NCI-H2196 (cell line): ENCODE results near the gene EPB41L5.
A peak's percentile ranks its signal among the peaks of the same experiment; 100 is the strongest.

Experiments used
- DNase-seq: peaks from one replicate; lab custom pipeline; 2025; ENCODE audit not compliant: unreplicated experiment; lab: John Stamatoyannopoulos, UW

The EPB41L5 gene

DNA sequence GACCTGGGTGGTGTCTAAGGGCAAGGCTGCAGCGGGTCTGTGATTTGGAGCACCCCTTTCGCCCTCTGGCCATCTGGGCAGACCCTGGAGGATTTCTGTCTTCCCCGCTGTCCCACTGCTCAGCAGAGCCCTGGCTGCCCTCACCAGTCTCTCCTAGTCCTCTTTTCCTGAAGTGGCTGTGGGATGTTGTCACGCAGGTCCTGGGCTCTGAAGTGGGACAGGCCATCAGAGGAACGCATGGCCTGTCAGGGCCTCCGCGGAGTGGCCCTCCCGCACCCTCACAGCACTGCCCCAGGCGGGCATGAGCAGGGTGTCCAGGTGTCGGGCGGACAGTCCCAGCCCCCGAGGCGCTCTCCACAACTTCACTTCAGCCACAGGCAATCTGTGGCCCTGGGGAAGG, 211.4 kb downstream of the EPB41L5 start:
- DNase-seq: no peak

DNA sequence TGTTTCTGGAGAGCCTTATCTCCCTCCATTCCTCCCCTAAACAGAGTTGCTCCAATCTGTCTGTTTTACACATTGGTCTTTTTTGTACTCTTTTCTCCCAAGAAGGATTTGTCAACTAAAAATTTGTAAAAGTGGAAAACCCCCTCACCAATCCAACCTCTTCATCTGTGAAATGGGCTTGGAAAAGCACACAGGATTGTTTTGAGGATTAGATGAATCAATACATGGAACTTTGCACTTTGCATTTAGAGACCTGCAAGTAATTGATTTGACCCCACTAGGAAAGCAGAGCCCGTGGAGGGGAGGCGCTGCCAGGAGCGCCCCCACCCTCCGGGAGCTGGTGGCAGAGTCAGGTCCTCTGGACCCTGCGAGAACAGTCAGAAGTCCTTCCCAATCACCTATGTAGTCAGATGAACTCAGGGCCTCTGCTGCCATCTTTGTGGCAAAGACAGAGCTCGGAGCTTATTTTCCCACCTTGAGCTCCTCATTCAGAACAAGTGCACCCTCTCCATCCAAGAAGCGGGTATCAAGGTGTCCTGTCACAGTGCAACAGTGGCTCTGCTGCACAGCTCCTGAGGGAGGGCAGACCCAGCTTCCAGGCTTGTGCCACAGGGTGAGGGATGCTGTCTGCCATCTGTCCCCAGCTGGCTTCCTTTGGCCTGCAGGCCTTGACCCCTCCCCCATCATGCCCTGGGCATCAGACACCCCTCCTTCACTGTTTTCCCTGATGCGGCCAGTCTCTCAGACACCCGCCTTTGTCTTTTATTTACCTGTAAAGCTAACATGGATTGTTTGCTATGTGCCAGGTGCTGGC, 212.1 kb downstream of the EPB41L5 start:
- peak; percentile 77 for DNase-seq

DNA sequence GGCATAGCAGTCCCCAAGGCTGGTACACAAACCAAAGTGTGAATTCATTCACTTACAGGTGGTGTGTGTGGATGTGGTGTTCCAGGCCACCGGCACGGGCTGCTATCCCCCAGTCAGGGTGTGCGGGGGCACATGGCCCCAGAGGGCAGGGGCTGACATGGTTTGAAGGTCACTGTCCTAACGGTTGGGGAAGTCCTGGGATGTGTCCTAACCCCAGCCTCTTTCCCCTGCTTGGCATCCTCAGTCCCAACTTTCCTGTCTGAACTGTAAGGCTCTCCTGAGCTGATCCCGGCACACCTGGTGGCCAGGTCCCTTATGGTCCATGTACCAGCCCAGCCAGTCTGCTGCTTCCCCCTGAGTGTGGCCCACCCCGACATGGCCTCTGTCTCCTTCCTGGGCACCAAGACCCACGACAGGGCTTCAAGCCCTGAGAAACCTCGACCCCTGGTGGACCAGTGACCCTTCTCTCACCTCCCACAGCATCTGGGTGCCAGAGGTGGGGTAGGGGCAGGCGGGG, 212.7 kb downstream of the EPB41L5 start:
- DNase-seq: no peak

DNA sequence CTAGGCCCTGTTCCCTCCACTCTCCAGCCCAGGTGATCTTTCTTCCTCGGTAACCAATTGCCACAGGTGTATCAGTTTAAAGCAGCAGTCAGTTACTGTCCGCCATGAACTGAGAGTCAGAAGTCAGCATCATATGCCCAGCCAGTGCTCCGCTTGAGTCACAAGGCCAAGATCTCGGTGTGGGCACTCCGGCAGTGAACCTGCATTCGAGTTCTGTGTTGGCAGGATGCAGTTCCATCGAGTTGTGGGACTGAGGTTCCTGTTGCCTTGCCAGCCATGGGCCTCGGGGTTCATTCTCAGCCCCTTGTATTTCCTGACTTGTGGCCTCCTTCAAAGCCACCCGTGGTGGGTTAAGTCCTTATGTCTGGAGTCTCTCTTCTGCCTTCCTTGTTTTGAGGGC, 213.4 kb downstream of the EPB41L5 start:
- no peak for DNase-seq

DNA sequence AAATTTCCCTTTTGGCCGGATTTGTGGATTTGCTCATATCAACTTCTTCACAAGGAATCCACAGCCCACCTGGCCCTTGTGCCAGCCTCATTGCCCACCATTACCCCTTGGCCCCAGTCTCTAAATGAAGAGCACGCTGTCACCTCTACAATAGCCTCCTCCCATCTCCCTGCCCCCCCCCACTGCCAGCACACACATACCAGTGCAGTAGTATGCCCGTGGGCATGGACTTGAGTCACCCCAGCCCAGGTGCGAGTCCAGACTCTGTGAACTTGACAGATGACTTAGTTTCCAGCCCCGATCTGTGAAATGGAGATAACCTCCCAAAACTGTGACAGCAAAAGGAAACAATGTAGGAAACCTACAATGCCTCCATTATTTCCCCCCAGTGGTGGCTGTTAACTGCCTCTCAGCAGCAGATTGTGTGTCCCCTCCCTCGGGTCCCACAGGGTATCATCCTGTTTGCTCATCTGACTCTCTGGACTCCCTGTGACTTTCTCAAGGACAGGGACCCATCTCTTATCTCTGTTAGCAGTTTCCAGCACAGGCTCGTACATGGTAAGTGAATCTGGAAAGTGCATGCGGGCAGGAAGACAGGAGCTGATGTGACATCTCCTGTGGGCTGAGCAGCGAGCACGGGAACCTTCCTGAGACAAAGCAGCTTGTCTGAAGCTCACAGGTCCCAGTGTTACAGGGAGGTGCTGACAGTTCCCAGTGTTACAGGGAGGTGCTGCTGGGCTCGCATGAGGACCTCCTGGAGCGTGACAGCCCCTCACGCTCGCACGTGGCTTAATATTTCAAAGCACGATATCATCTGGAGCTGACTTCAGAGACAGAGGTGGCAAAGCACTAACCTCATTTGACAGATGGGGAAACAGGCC, 214.5 kb downstream of the EPB41L5 start:
- DNase-seq: no peak

DNA sequence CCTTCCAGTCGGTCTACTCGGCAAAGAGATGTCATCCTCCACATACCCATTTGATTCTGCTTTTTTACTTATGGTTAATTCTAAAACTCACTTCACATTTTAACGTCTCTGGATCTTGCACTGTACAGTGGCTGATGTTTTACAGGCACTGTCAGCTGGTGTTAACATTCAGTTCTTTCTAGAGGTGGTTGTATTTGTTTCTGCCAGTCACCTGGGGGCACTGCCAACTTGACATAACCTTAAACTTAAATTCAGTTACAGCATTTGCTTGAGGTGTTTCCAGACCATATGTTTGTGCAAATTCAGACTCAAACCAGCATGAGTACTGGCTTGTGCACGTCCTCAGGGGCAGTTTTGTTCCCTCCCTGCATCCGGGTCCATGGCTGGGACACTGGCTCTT, 215.6 kb downstream of the EPB41L5 start:
- no peak for DNase-seq
